Bronchial epithelial cell (primary cell): ENCODE data around the gene PFKFB3. TPM values are rescaled to one million over a fixed set of nuclear protein-coding genes. Genes with fewer than 3 reads are reported as not detected.

Experiments
- DNase-seq: peaks from one replicate; pipeline ENCODE4 v3.0.0-alpha.2; 2010; ENCODE audit warnings: low read depth
- FAIRE-seq: peaks from 2 replicates; lab custom pipeline; 2011; peaks lifted over from hg19 to GRCh38; lab: Jason Lieb, UNC
- H3K27me3 ChIP-seq: 2 replicates; pipeline ENCODE4 v1.5.1; 2011; ENCODE audit warnings: low read length; ENCODE audit not compliant: control insufficient read depth, insufficient read depth
- H3K36me3 ChIP-seq: 2 replicates; pipeline ENCODE4 v1.5.1; 2011; ENCODE audit warnings: low read length; ENCODE audit not compliant: control insufficient read depth, insufficient read depth
- H3K4me3 ChIP-seq: 2 replicates; pipeline ENCODE4 v1.5.1; 2011; ENCODE audit warnings: mild to moderate bottlenecking, low read depth, low read length, control low read depth
- CTCF ChIP-seq: IDR thresholded peaks from 2 replicates; pipeline ENCODE4 v1.5.1; 2011; ENCODE audit warnings: mild to moderate bottlenecking, moderate library complexity, low read length, control low read depth, inconsistent platforms; ENCODE audit not compliant: insufficient read depth, severe bottlenecking
- total RNA-seq: library from RNA; depleted of rRNA; stranded (reverse); fragments of >200 nt; gene quantifications from 2 replicates; pipeline ENCODE4 v1.2.1, GENCODE V29; 2014

The PFKFB3 gene
- total RNA-seq, 1 donor from 2014 or later = 18.7 TPM

GRCh38 chr10:6223981-6224380, 21.2 kb downstream of the PFKFB3 start:
- H3K4me3 ChIP-seq = no peak overlapping the region
- no peak for TF ChIP-seq CTCF
- FAIRE-seq = no peak
- DNase-seq = no peak
- H3K27me3 ChIP-seq = no peaks in the 10 kb centered on the region
- H3K36me3 ChIP-seq = peaks cover 69% of the 10 kb centered on the region

- Histone ChIP-seq H3K36me3 (peaks cover 72% of the 10 kb centered on the region), H3K4me3 (no peak overlapping the region), H3K27me3 (no peaks in the 10 kb centered on the region)
- DNase-seq (no peak), FAIRE-seq (no peak)
- no peak for TF ChIP-seq CTCF
Measured at GRCh38 chr10:6224781-6225180, 22.0 kb downstream of the PFKFB3 start.

- peak; percentile 7 for FAIRE-seq
Measured at GRCh38 chr10:6225263-6225814, 22.6 kb downstream of the PFKFB3 start.

GRCh38 chr10:6226216-6226615, 23.5 kb downstream of the PFKFB3 start:
- DNase-seq (no peak), FAIRE-seq (no peak)
- Histone ChIP-seq H3K4me3 (no peak overlapping the region), H3K27me3 (no peaks in the 10 kb centered on the region), H3K36me3 (peaks cover 71% of the 10 kb centered on the region)
- TF ChIP-seq CTCF = no peak

More at GRCh38 chr10:6225263-6225814, 22.6 kb downstream of the PFKFB3 start:
- TF ChIP-seq CTCF = no peak
- Histone ChIP-seq H3K27me3 (no peaks in the 10 kb centered on the region), H3K4me3 (no peak overlapping the region), H3K36me3 (peaks cover 75% of the 10 kb centered on the region)
- DNase-seq = no peak

GRCh38 chr10:6227346-6227745, 24.6 kb downstream of the PFKFB3 start:
- TF ChIP-seq CTCF = no peak
- H3K36me3 ChIP-seq = peaks cover 67% of the 10 kb centered on the region
- FAIRE-seq (no peak), DNase-seq (no peak)
- H3K4me3 ChIP-seq = no peak overlapping the region
- no peaks in the 10 kb centered on the region for H3K27me3 ChIP-seq

GRCh38 chr10:6228010-6228511, 25.3 kb downstream of the PFKFB3 start:
- peaks cover 65% of the 10 kb centered on the region for H3K36me3 ChIP-seq

More at GRCh38 chr10:6228010-6228511, 25.3 kb downstream of the PFKFB3 start:
- DNase-seq = no peak
- TF ChIP-seq CTCF = no peak
- Histone ChIP-seq H3K4me3 (no peak overlapping the region), H3K27me3 (no peaks in the 10 kb centered on the region)
- no peak for FAIRE-seq
